K562 (cell line): Measurements from ENCODE around the gene CCDC88C. TPM values are rescaled to one million over a fixed set of nuclear protein-coding genes. Genes with fewer than 3 reads are reported as not detected.

ENCODE experiments used
- ATAC-seq: fragments of 200-7000 bp; cut with Tn5 transposase; 3 replicates; pipeline ENCODE4 v1.9.1; 2020; ENCODE audit warnings: moderate library complexity
- BruUV-seq: library from RNA; stranded (reverse); fragments of 400-500 nt; replicated peaks from 2 replicates; lab custom pipeline; 2021; lab: Mats Ljungman, UMichigan
- CTCF ChIA-PET: fragments of 300-600 bp; formaldehyde crosslinking; extraction: SDS; loops from one replicate; lab custom pipeline; 2021; ENCODE audit warnings: low intra/inter-chr PET ratio; lab: Yijun Ruan, JAX
- POLR2A ChIA-PET: fragments of 300-600, 350-650 bp; sonication (Branson Sonifier 250); formaldehyde crosslinking; extraction: SDS; loops from one replicate; lab custom pipeline; 2021; ENCODE audit warnings: antibody characterized with exemption, inconsistent platforms; lab: Yijun Ruan, JAX
- DNase-seq, 4 experiments: peaks; one replicate each; pipeline versions ENCODE4 v3.0.0 to v3.0.0-alpha.2; 2011 to 2018; ENCODE audit warnings: low spot score in 3 of 4, mixed read lengths in 3 of 4; ENCODE audit errors: extremely low read depth in 1 of 4
- FAIRE-seq: peaks from 2 replicates; lab custom pipeline; 2011; peaks lifted over from hg19 to GRCh38; lab: Jason Lieb, UNC
- H2AFZ ChIP-seq: 2 replicates; pipeline ENCODE4 v1.6.0; 2011; ENCODE audit warnings: low read depth, low read length, control low read depth, inconsistent platforms
- H3K27ac ChIP-seq: fragments of 200-600 bp; 3 replicates; pipeline ENCODE4 v1.8.0; 2011; ENCODE audit warnings: low read depth, mild to moderate bottlenecking, control low read depth, inconsistent platforms, low read length, moderate library complexity, mixed read lengths; ENCODE audit errors: extremely low read depth
- H3K27me3 ChIP-seq, 2 experiments: fragments of 300-600 bp in 1 of 2; 2 replicates in 1 of 2; 3 replicates in 1 of 2; pipeline versions ENCODE4 v1.6.0 to v1.8.0; 2011; ENCODE audit warnings: inconsistent platforms in 2 of 2, low read length in 2 of 2, mild to moderate bottlenecking in 1 of 2, mixed read lengths in 1 of 2, moderate library complexity in 1 of 2; ENCODE audit not compliant: control insufficient read depth in 2 of 2, insufficient read depth in 2 of 2
- H3K36me3 ChIP-seq: fragments of 300-600 bp; 3 replicates; pipeline ENCODE4 v1.8.0; 2011; ENCODE audit warnings: mild to moderate bottlenecking, low read length, inconsistent platforms; ENCODE audit not compliant: control insufficient read depth, insufficient read depth
- H3K4me1 ChIP-seq, 2 experiments: fragments of 200-600 bp in 1 of 2; replicated peaks in 1 of 2; 2 replicates in 1 of 2; 3 replicates in 1 of 2; pipeline versions ENCODE4 v1.5.1 to v1.8.0; 2011; ENCODE audit warnings: inconsistent platforms in 2 of 2, low read length in 2 of 2, mild to moderate bottlenecking in 1 of 2, mixed read lengths in 1 of 2, moderate library complexity in 1 of 2; ENCODE audit not compliant: control insufficient read depth in 2 of 2, insufficient read depth in 2 of 2
- H3K4me2 ChIP-seq: 2 replicates; pipeline ENCODE4 v1.6.1; 2011; ENCODE audit warnings: low read length, control low read depth, inconsistent platforms, mixed read lengths; ENCODE audit not compliant: insufficient read depth
- H3K4me3 ChIP-seq: fragments of 200-600 bp; sonication (generic), shearing (Covaris generic); 2 replicates; pipeline ENCODE4 v1.5.1; 2016; ENCODE audit warnings: control low read depth, inconsistent platforms
- H3K79me2 ChIP-seq: fragments of 200-600 bp; 3 replicates; pipeline ENCODE4 v1.8.0; 2011; ENCODE audit warnings: low read length, inconsistent platforms; ENCODE audit not compliant: control insufficient read depth, insufficient read depth
- H3K9ac ChIP-seq, 2 experiments: 2 replicates each; pipeline versions ENCODE4 v1.6.0 to v1.6.1; 2011; ENCODE audit warnings: low read depth in 2 of 2, low read length in 2 of 2, control low read depth in 1 of 2, inconsistent platforms in 1 of 2, mild to moderate bottlenecking in 1 of 2, mixed read lengths in 1 of 2; ENCODE audit not compliant: insufficient read depth in 1 of 2
- H3K9me1 ChIP-seq: one replicate; pipeline ENCODE4 v1.6.0; 2011; ENCODE audit warnings: inconsistent platforms, mild to moderate bottlenecking, low read length, moderate library complexity; ENCODE audit not compliant: control insufficient read depth, insufficient read depth
- H3K9me3 ChIP-seq: replicated peaks from 2 replicates; pipeline ENCODE4 v1.5.1; 2011; ENCODE audit warnings: low read depth, low read length, inconsistent platforms; ENCODE audit not compliant: control insufficient read depth, insufficient read depth
- H4K20me1 ChIP-seq: replicated peaks from 2 replicates; pipeline ENCODE4 v1.6.1; 2011; ENCODE audit warnings: low read length, inconsistent platforms, mixed read lengths; ENCODE audit not compliant: control insufficient read depth, insufficient read depth
- BDP1 ChIP-seq: IDR thresholded peaks from 3 replicates; pipeline ENCODE4 v1.6.1; 2011; ENCODE audit not compliant: insufficient read length, insufficient read depth
- ELF1 ChIP-seq: fragments of 200-800 bp; sonication (Bioruptor generic); IDR thresholded peaks from 2 replicates; pipeline ENCODE4 v1.6.1; 2016; ENCODE audit warnings: missing genetic modification characterization, missing compliant biosample characterization
- HMG20A ChIP-seq: fragments of 450-650 bp; formaldehyde crosslinking; conservative IDR thresholded peaks from 2 replicates; pipeline ENCODE4 v1.4.0; 2020; ENCODE audit warnings: mild to moderate bottlenecking, mixed read lengths
- RBM14 ChIP-seq: fragments of 200-400 bp; formaldehyde crosslinking; IDR thresholded peaks from 2 replicates; pipeline ENCODE4 v1.6.1; 2018; ENCODE audit warnings: low read depth, mild to moderate bottlenecking, low read length, moderate library complexity, borderline replicate concordance; ENCODE audit not compliant: insufficient read depth
- RFX1 ChIP-seq: fragments of 450-650 bp; IDR thresholded peaks from 2 replicates; pipeline ENCODE4 v1.6.1; 2016; ENCODE audit warnings: mild to moderate bottlenecking, moderate library complexity
- SPI1 ChIP-seq: IDR thresholded peaks from 2 replicates; pipeline ENCODE4 v1.6.1; 2011; ENCODE audit warnings: low read depth, low read length, control low read depth, borderline replicate concordance
- TSC22D4 ChIP-seq: fragments of 450-650 bp; IDR thresholded peaks from 2 replicates; pipeline ENCODE4 v1.6.1; 2016; ENCODE audit warnings: missing genetic modification characterization, missing biosample characterization, control low read depth
- WGBS: fragments of 100-300 bp; shearing (Covaris generic); methylation state at CpG from one replicate; pipeline ENCODE4 v1.1.6; 2016; ENCODE audit warnings: low coverage, mixed read lengths; ENCODE audit not compliant: insufficient coverage; ENCODE audit errors: missing lambda C conversion rate; 5-methylcytosine and 5-hydroxymethylcytosine counted together
- in situ Hi-C: fragments of 300-500 bp; cut with MboI; formaldehyde crosslinking; loops from 4 replicates; pipeline ENCODE4 v1.15.0; 2018; ENCODE audit warnings: inconsistent platforms, mixed read lengths
- intact Hi-C: fragments of 100-400 bp; cut with micrococcal nuclease; formaldehyde crosslinking; loops from 2 replicates; pipeline ENCODE4 v1.14.2; 2022
- polyA plus RNA-seq, 8 experiments: library from polyadenylated mRNA; depleted of rRNA in 4 of 8; stranded (reverse) in 5 of 8; unstranded in 3 of 8; fragments of >200 nt; fragmentation: Nextera tagmentation in 2 of 8; fragmentation: Illumina TruSeq in 1 of 8; extraction: Ambion mirVana in 2 of 8; extraction: Trizol in 1 of 8; gene quantifications; 2 replicates each; pipeline versions ENCODE4 v1.2.1 to v1.2.3, GENCODE V29; 2011 to 2014; ENCODE audit warnings: inconsistent platforms in 1 of 8, missing spikeins in 1 of 8
- total RNA-seq, 7 experiments: library from RNA; depleted of rRNA in 6 of 7; stranded (reverse); fragments of >200 nt in 6 of 7; fragmentation: Illumina TruSeq in 2 of 7; extraction: Trizol in 2 of 7; gene quantifications; 2 replicates each; pipeline versions ENCODE4 v1.2.1 to v1.2.3, GENCODE V29; 2011 to 2021; ENCODE audit warnings: low replicate concordance in 1 of 7
- TF ChIP-seq, protein P1 (sequence below): fragments of 450-650 bp; formaldehyde crosslinking; IDR thresholded peaks from 2 replicates; pipeline ENCODE4 v1.4.0; 2020; ENCODE audit warnings: mild to moderate bottlenecking, moderate library complexity

Gene CCDC88C
- total and polyA plus RNA-seq, 9 of the 15 experiments (the other 6 are each of a cell fraction or from before 2014, with no cell fraction given) = 0.62 to 22.5 (median 10.7) TPM

DNA sequence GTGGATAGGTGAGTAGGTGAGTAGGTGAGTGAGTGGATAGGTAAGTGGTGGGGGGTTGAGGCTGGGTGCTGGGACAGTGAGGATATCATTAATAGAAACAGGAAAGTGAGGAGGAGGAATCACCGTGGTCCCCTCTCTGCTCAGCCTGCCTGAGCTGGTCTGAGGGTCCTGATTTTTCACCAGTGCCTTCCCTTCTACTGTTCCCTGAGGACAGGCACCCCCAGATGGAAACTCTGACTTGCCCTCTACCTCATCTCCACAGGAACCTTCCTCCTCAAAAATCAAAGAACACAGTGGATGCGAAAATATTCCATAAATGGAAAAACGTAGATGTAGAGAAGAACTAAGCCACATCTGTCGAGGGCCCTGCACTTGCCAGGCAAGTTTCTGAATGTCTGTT lies 175.0 kb downstream of the CCDC88C start (continued):
- no peak for TF ChIP-seq RFX1
- no peak for TF ChIP-seq TSC22D4
- no peak for TF ChIP-seq ELF1
- TF ChIP-seq, protein P1, sequence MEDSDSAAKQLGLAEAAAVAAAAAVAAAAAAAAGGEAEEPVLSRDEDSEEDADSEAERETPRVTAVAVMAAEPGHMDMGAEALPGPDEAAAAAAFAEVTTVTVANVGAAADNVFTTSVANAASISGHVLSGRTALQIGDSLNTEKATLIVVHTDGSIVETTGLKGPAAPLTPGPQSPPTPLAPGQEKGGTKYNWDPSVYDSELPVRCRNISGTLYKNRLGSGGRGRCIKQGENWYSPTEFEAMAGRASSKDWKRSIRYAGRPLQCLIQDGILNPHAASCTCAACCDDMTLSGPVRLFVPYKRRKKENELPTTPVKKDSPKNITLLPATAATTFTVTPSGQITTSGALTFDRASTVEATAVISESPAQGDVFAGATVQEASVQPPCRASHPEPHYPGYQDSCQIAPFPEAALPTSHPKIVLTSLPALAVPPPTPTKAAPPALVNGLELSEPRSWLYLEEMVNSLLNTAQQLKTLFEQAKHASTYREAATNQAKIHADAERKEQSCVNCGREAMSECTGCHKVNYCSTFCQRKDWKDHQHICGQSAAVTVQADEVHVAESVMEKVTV (CRISPR knock-in tag) = no peak
- TF ChIP-seq RBM14 = no peak
- TF ChIP-seq, all 486 proteins: peak for 0

DNA sequence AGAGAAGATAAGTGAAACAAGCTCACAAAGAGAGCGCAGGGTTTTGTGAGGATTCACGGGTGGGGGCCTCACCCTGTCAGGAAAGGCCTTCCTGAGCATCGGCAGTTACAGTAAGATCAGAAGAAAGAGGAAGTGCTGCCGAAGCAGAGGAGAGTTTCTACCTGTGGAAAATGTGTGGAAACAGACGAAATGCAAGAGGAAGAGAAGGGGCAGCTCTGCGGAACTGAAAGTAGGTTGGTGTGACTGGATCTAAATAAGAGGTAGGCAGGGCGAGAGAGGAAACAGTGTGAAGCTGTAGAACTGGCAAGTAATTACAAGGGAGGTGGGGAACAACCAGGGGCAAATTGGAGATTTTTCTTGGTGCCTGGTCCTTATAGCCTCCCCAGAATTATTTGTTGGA lies 175.8 kb downstream of the CCDC88C start:
- intact Hi-C loops (no loop called here), in situ Hi-C loops (no loop called here)
- H4K20me1 ChIP-seq = no peaks in the 10 kb centered on the region
- H3K4me1 ChIP-seq = peaks cover 0 to 5% of the 10 kb centered on the region in 2 experiments; a peak in 2 of 5 replicates
- TF ChIP-seq SPI1 = peak; percentile 95
- TF ChIP-seq HMG20A (CRISPR knock-in tag) = no peak
- no peak for TF ChIP-seq BDP1
- DNase-seq (no peak), FAIRE-seq (no peak), ATAC-seq (no peak)
- no peak overlapping the region for H3K27ac ChIP-seq
- ChIA-PET POLR2A (no interaction called here), CTCF (interaction anchor here (0.5 kb wide), 1 partner anchor 11 kb away, joined by 3 read pairs; no protein-coding TSS in a partner anchor)
- no peaks in the 10 kb centered on the region for H3K9me3 ChIP-seq
- H3K9me1 ChIP-seq = no peaks in the 10 kb centered on the region
- BruUV-seq = no TSS peak
- no peaks in the 10 kb centered on the region for H3K36me3 ChIP-seq
- no peaks in the 10 kb centered on the region for H3K27me3 ChIP-seq
- H3K4me2 ChIP-seq = no peak overlapping the region
- no peaks in the 10 kb centered on the region for H3K79me2 ChIP-seq
- H2AFZ ChIP-seq = no peak overlapping the region
- no peak overlapping the region for H3K9ac ChIP-seq
- H3K4me3 ChIP-seq = no peak overlapping the region
- 30% methylated on average over 4 of the region's 7 CpGs for WGBS
